ENCODE measurements around the gene TEX35.

TEX35 gene

GRCh38 chr1:178542554-178543289 is 29.8 kb downstream of the TEX35 start:
- Histone ChIP-seq H3K4me3 (ENCODE audit: low read depth, low read length) (peak overlapping the region; percentile 79), H3K9me3 (ENCODE audit: control insufficient read depth, insufficient read depth, low read depth, low read length) (no peaks in the 10 kb centered on the region), H3K27ac (ENCODE audit: extremely low read depth, low read depth, low read length) (peak overlapping the region; percentile 89), H3K36me3 (ENCODE audit: control insufficient read depth in 2 of 2, insufficient read depth in 1 of 2, low read length in 2 of 2) (peaks cover 4 to 12% of the 10 kb centered on the region in 2 experiments; a peak in 2 of 3 replicates), H3K4me1 (ENCODE audit: control insufficient read depth, insufficient read depth, low read length) (no peaks in the 10 kb centered on the region)
- ChIA-PET CTCF (interaction anchor here (0.5 to 5.5 kb wide), 32 partner anchors 11 to 828 kb away, joined by 3 to 39 read pairs (median 3); no protein-coding TSS in a partner anchor), POLR2A (interaction anchor here (0.6 to 1.4 kb wide), 3 partner anchors 100 to 359 kb away, joined by 3 to 6 read pairs (median 5); partner anchors contain the start of gene RALGPS2)
- TF ChIP-seq ZNF2 (tag by site-specific recombination; IDR thresholded peaks at IDR 0.05) (peak; percentile 43; the same call in 1 of the 2 replicates), KLF9 (tag by site-specific recombination; IDR thresholded peaks at IDR 0.05; ENCODE audit: low read depth) (peak; percentile 44; the same call in 1 of the 2 replicates), ZNF76 (tag by site-specific recombination; IDR thresholded peaks at IDR 0.05; ENCODE audit: borderline replicate concordance, low read depth) (no peak), ZNF211 (tag by site-specific recombination; IDR thresholded peaks at IDR 0.05; ENCODE audit: low read depth) (no peak), CTCF (tag by site-specific recombination; IDR thresholded peaks at IDR 0.05) (peak; percentile 88), HIC1 (tag by site-specific recombination; IDR thresholded peaks at IDR 0.05) (peak; percentile 83), KLF1 (tag by site-specific recombination; IDR thresholded peaks at IDR 0.05) (peak; percentile 45), KLF10 (tag by site-specific recombination; IDR thresholded peaks at IDR 0.05) (no peak), ZIC2 (tag by site-specific recombination; IDR thresholded peaks at IDR 0.05) (no peak), ZBTB10 (tag by site-specific recombination; IDR thresholded peaks at IDR 0.05) (peak; percentile 91), ZBTB17 (tag by site-specific recombination; IDR thresholded peaks at IDR 0.05) (peak; percentile 36; the same call in 1 of the 2 replicates), ZNF37A (tag by site-specific recombination; IDR thresholded peaks at IDR 0.05) (peak; percentile 97), ZNF561 (tag by site-specific recombination; IDR thresholded peaks at IDR 0.05; ENCODE audit: borderline replicate concordance) (peak; percentile 64; the same call in 1 of the 2 replicates), ZNF692 (tag by site-specific recombination; IDR thresholded peaks at IDR 0.05) (0 out of 2 replicates have a peak, but pooled peaks have one; percentile 42), ZNF610 (tag by site-specific recombination; IDR thresholded peaks at IDR 0.05; ENCODE audit: borderline replicate concordance) (peak; percentile 80), ZBTB44 (tag by site-specific recombination; IDR thresholded peaks at IDR 0.05) (no peak), ZBTB7A (tag by site-specific recombination; IDR thresholded peaks at IDR 0.05; ENCODE audit: low read depth) (peak; percentile 72), ZFHX2 (tag by site-specific recombination; conservative IDR thresholded peaks at IDR 0.05) (peak; percentile 83), GLIS1 (tag by site-specific recombination; IDR thresholded peaks at IDR 0.05) (peak; percentile 26; the same call in 1 of the 2 replicates), ZNF621 (tag by site-specific recombination; IDR thresholded peaks at IDR 0.05) (no peak), ZNF768 (tag by site-specific recombination; IDR thresholded peaks at IDR 0.05) (no peak), ZNF654 (tag by site-specific recombination; IDR thresholded peaks at IDR 0.05; ENCODE audit: low read depth) (peak; percentile 61), HOXC10 (CRISPR knock-in tag; IDR thresholded peaks at IDR 0.05) (no peak), ZEB2 (tag by site-specific recombination; IDR thresholded peaks at IDR 0.05) (peak; percentile 63; the same call in 1 of the 2 replicates), ZNF398 (tag by site-specific recombination; IDR thresholded peaks at IDR 0.05) (peak; percentile 52; the same call in 1 of the 2 replicates)

Data from HEK293 (cell line).